HepG2 (cell line): ENCODE data around the gene ETFRF1. TPM values are rescaled to one million over a fixed set of nuclear protein-coding genes. Genes with fewer than 3 reads are reported as not detected.

Experiments
- ATF6 ChIP-seq: sonication (generic); formaldehyde crosslinking; conservative IDR thresholded peaks from 2 replicates; pipeline ENCODE4 v1.4.0; 2020; ENCODE audit warnings: missing genetic modification reagents
- CEBPG ChIP-seq: IDR thresholded peaks from 2 replicates; pipeline ENCODE4 v1.6.1; 2016
- GTF3A ChIP-seq: sonication (generic); formaldehyde crosslinking; conservative IDR thresholded peaks from 2 replicates; pipeline ENCODE4 v1.4.0; 2020; ENCODE audit warnings: mild to moderate bottlenecking, missing genetic modification reagents
- HMG20A ChIP-seq: IDR thresholded peaks from 2 replicates; pipeline ENCODE4 v1.6.1; 2016; ENCODE audit warnings: borderline replicate concordance
- HOXA3 ChIP-seq: sonication (generic); formaldehyde crosslinking; IDR thresholded peaks from 2 replicates; pipeline ENCODE4 v1.5.0; 2020; ENCODE audit warnings: missing genetic modification reagents
- NR2C2 ChIP-seq: sonication (generic); formaldehyde crosslinking; IDR thresholded peaks from 2 replicates; pipeline ENCODE4 v1.4.0; 2020; ENCODE audit warnings: missing genetic modification reagents, mild to moderate bottlenecking, moderate library complexity, borderline replicate concordance
- PAXIP1 ChIP-seq: sonication (generic); formaldehyde crosslinking; conservative IDR thresholded peaks from 2 replicates; pipeline ENCODE4 v1.4.0; 2020; ENCODE audit warnings: mild to moderate bottlenecking, missing genetic modification reagents, moderate library complexity
- SMAD9 ChIP-seq: sonication (generic); formaldehyde crosslinking; IDR thresholded peaks from 2 replicates; pipeline ENCODE4 v1.5.1; 2020; ENCODE audit warnings: mild to moderate bottlenecking, missing genetic modification reagents
- SNRNP70 ChIP-seq: fragments of 200-400 bp; formaldehyde crosslinking; IDR thresholded peaks from 2 replicates; pipeline ENCODE4 v1.6.1; 2017; ENCODE audit warnings: mild to moderate bottlenecking, low read depth, low read length, moderate library complexity
- SOX13 ChIP-seq, 3 experiments: fragments of 450-650 bp in 1 of 3; sonication (generic) in 1 of 3; formaldehyde crosslinking in 1 of 3; IDR thresholded peaks in 2 of 3; conservative IDR thresholded peaks in 1 of 3; 2 replicates each; pipeline versions ENCODE4 v1.5.0 to v1.6.1; 2016 to 2020; ENCODE audit warnings: antibody characterized with exemption in 1 of 3, mild to moderate bottlenecking in 1 of 3, missing compliant biosample characterization in 1 of 3, missing genetic modification reagents in 1 of 3, moderate library complexity in 1 of 3
- TEAD2 ChIP-seq: sonication (generic); formaldehyde crosslinking; IDR thresholded peaks from 2 replicates; pipeline ENCODE4 v1.9.0; 2021; ENCODE audit warnings: missing genetic modification reagents
- TMF1 ChIP-seq: sonication (generic); formaldehyde crosslinking; IDR thresholded peaks from 2 replicates; pipeline ENCODE4 v1.8.1; 2022; ENCODE audit warnings: low read depth, missing genetic modification reagents
- ZBTB49 ChIP-seq: sonication (generic); formaldehyde crosslinking; IDR thresholded peaks from 2 replicates; pipeline ENCODE4 v1.4.0; 2020; ENCODE audit warnings: missing genetic modification reagents, borderline replicate concordance
- ZNF121 ChIP-seq: sonication (generic); formaldehyde crosslinking; IDR thresholded peaks from 2 replicates; pipeline ENCODE4 v1.5.0; 2020; ENCODE audit warnings: mild to moderate bottlenecking, missing genetic modification reagents
- ZNF501 ChIP-seq: sonication (generic); formaldehyde crosslinking; IDR thresholded peaks from 2 replicates; pipeline ENCODE4 v1.5.1; 2020; ENCODE audit warnings: mild to moderate bottlenecking, moderate library complexity, missing genetic modification reagents
- ZNF510 ChIP-seq: sonication (generic); formaldehyde crosslinking; IDR thresholded peaks from 2 replicates; pipeline ENCODE4 v1.4.0; 2020; ENCODE audit warnings: low read depth, mild to moderate bottlenecking, missing genetic modification reagents
- ZNF749 ChIP-seq: sonication (generic); formaldehyde crosslinking; IDR thresholded peaks from 2 replicates; pipeline ENCODE4 v1.8.0; 2022; ENCODE audit warnings: mild to moderate bottlenecking, missing genetic modification reagents, moderate library complexity, borderline replicate concordance
- ZNF766 ChIP-seq: sonication (generic); formaldehyde crosslinking; IDR thresholded peaks from 2 replicates; pipeline ENCODE4 v1.5.0; 2020; ENCODE audit warnings: missing genetic modification reagents, borderline replicate concordance
- ZNF777 ChIP-seq: sonication (generic); formaldehyde crosslinking; IDR thresholded peaks from 2 replicates; pipeline ENCODE4 v1.4.0; 2020; ENCODE audit warnings: missing genetic modification reagents
- polyA plus RNA-seq, 8 experiments: library from polyadenylated mRNA; depleted of rRNA in 3 of 8; stranded (reverse) in 7 of 8; unstranded in 1 of 8; fragments of >200 nt; fragmentation: Illumina TruSeq in 4 of 8; extraction: Trizol in 4 of 8; gene quantifications; 2 replicates each; pipeline versions ENCODE4 v1.2.1 to v1.2.3, GENCODE V29; 2011 to 2016; ENCODE audit warnings: low read depth in 4 of 8, missing spikeins in 1 of 8, mixed read lengths in 1 of 8; ENCODE audit not compliant: insufficient read depth in 1 of 8
- total RNA-seq, 5 experiments: library from RNA; depleted of rRNA; stranded (reverse); fragments of >200 nt; fragmentation: Illumina TruSeq; extraction: Trizol; gene quantifications; 2 replicates each; pipeline ENCODE4 v1.2.3, GENCODE V29; 2016; ENCODE audit warnings: low read depth in 1 of 5

The ETFRF1 gene
- total and polyA plus RNA-seq, 2 of the 13 experiments (the other 11 are each of a cell fraction or from before 2014, with no cell fraction given), result 6.8 to 7.0 TPM

- no peak for TF ChIP-seq ATF6
- TF ChIP-seq ZNF510 (CRISPR knock-in tag), result 0 out of 2 replicates have a peak, but pooled peaks have one; percentile 34
- peak; percentile 39; the same call in 1 of the 2 replicates for TF ChIP-seq HOXA3 (CRISPR knock-in tag)
- TF ChIP-seq PAXIP1 (CRISPR knock-in tag), result peak; percentile 50
- TF ChIP-seq ZNF501 (CRISPR knock-in tag), result peak; percentile 98
- TF ChIP-seq TMF1 (CRISPR knock-in tag), result no peak
- no peak for TF ChIP-seq GTF3A (CRISPR knock-in tag)
- no peak for TF ChIP-seq TEAD2 (CRISPR knock-in tag)
- TF ChIP-seq NR2C2 (CRISPR knock-in tag), result 0 out of 2 replicates have a peak, but pooled peaks have one; percentile 27
- no peak for TF ChIP-seq ZNF749 (CRISPR knock-in tag)
- no peak for TF ChIP-seq ZNF777 (CRISPR knock-in tag)
- TF ChIP-seq CEBPG (CRISPR knock-in tag), result no peak
- no peak for TF ChIP-seq HMG20A
- TF ChIP-seq ZBTB49 (CRISPR knock-in tag), result no peak
- 0 out of 2 replicates have a peak, but pooled peaks have one; percentile 29 for TF ChIP-seq ZNF766 (CRISPR knock-in tag)
- TF ChIP-seq SNRNP70, result no peak
- no peak for TF ChIP-seq SMAD9 (CRISPR knock-in tag)
- TF ChIP-seq SOX13 (IDR thresholded peaks at IDR 0.05), result no peak
- peak in 1 of 2 experiments; percentile 20; a peak in 1 of 4 replicates for TF ChIP-seq SOX13 (CRISPR knock-in tag; conservative IDR thresholded peaks at IDR 0.05 in 1 of 2, IDR thresholded peaks at IDR 0.05 in 1 of 2)
- TF ChIP-seq ZNF121 (CRISPR knock-in tag), result no peak
Measured at GRCh38 chr12:25195056-25195971, at the start of gene ETFRF1, which contains the start of gene DNAI7 (continued).
